GM21360 (cell line): ENCODE data around the gene ZMYM4.

Source experiments
- ATAC-seq: cut with Tn5 transposase; IDR thresholded peaks from one replicate; pipeline ENCODE4 v1.9.1; 2021; ENCODE audit warnings: mild to moderate bottlenecking, moderate library complexity; ENCODE audit not compliant: unreplicated experiment

ZMYM4 gene

GRCh38 chr1:35394386-35394785 is 125.9 kb downstream of the ZMYM4 start:
- ATAC-seq = no peak

GRCh38 chr1:35398739-35399138 is 130.2 kb downstream of the ZMYM4 start:
- ATAC-seq = no peak

GRCh38 chr1:35401049-35401448 is 132.5 kb downstream of the ZMYM4 start:
- no peak for ATAC-seq

- ATAC-seq = no peak
Observed at GRCh38 chr1:35406103-35406502, 137.6 kb downstream of the ZMYM4 start.

- no peak for ATAC-seq
Observed at GRCh38 chr1:35407743-35408142, 139.2 kb downstream of the ZMYM4 start.

- no peak for ATAC-seq
Observed at GRCh38 chr1:35408925-35409324, 140.4 kb downstream of the ZMYM4 start.

GRCh38 chr1:35426097-35426586 is 157.6 kb downstream of the ZMYM4 start:
- no peak for ATAC-seq

- no peak for ATAC-seq
Observed at GRCh38 chr1:35428360-35428759, 159.9 kb downstream of the ZMYM4 start.

- ATAC-seq = no peak
Observed at GRCh38 chr1:35430762-35431161, 162.3 kb downstream of the ZMYM4 start.

GRCh38 chr1:35431173-35431599 is 162.7 kb downstream of the ZMYM4 start:
- ATAC-seq = no peak

GRCh38 chr1:35432231-35432630 is 163.7 kb downstream of the ZMYM4 start:
- ATAC-seq = no peak

GRCh38 chr1:35433714-35434113 is 165.2 kb downstream of the ZMYM4 start:
- ATAC-seq = no peak

- no peak for ATAC-seq
Observed at GRCh38 chr1:35434703-35435102, 166.2 kb downstream of the ZMYM4 start.

- no peak for ATAC-seq
Observed at GRCh38 chr1:35436078-35436477, 167.6 kb downstream of the ZMYM4 start.

GRCh38 chr1:35437200-35437599 is 168.7 kb downstream of the ZMYM4 start:
- ATAC-seq = no peak

- no peak for ATAC-seq
Observed at GRCh38 chr1:35439626-35440025, 171.1 kb downstream of the ZMYM4 start.

- ATAC-seq = no peak
Observed at GRCh38 chr1:35441926-35442579, 173.5 kb downstream of the ZMYM4 start.

GRCh38 chr1:35442734-35443133 is 174.2 kb downstream of the ZMYM4 start:
- ATAC-seq = no peak

- ATAC-seq = no peak
Observed at GRCh38 chr1:35443768-35444518, 175.4 kb downstream of the ZMYM4 start.

- no peak for ATAC-seq
Observed at GRCh38 chr1:35444519-35444774, 175.9 kb downstream of the ZMYM4 start.

GRCh38 chr1:35447278-35447677 is 178.8 kb downstream of the ZMYM4 start:
- no peak for ATAC-seq

GRCh38 chr1:35448344-35448801 is 179.9 kb downstream of the ZMYM4 start:
- ATAC-seq = no peak
